ENCODE results near the gene DAAM1.

Gene DAAM1

GRCh38 chr14:59199614-59200013 lies 11.1 kb downstream of the DAAM1 start:
- H3K36me3 Mint-ChIP-seq: no peaks in the 10 kb centered on the region
- H3K4me3 Mint-ChIP-seq: no peak overlapping the region
- no peaks in the 10 kb centered on the region for H3K9me3 Mint-ChIP-seq (ENCODE audit: low read depth)
- H3K27ac Mint-ChIP-seq: no peak overlapping the region
- peaks cover 10% of the 10 kb centered on the region for H3K4me1 Mint-ChIP-seq (ENCODE audit: low read depth)
- no peaks in the 10 kb centered on the region for H3K27me3 Mint-ChIP-seq

GRCh38 chr14:59200195-59200594 lies 11.7 kb downstream of the DAAM1 start:
- H3K9me3 Mint-ChIP-seq (ENCODE audit: low read depth): no peaks in the 10 kb centered on the region
- no peak overlapping the region for H3K27ac Mint-ChIP-seq
- H3K4me1 Mint-ChIP-seq (ENCODE audit: low read depth): peaks cover 10% of the 10 kb centered on the region
- no peak overlapping the region for H3K4me3 Mint-ChIP-seq
- no peaks in the 10 kb centered on the region for H3K36me3 Mint-ChIP-seq
- no peaks in the 10 kb centered on the region for H3K27me3 Mint-ChIP-seq

- no peaks in the 10 kb centered on the region for H3K27me3 Mint-ChIP-seq
- no peak overlapping the region for H3K4me3 Mint-ChIP-seq
- peaks cover 10% of the 10 kb centered on the region for H3K4me1 Mint-ChIP-seq (ENCODE audit: low read depth)
- no peak overlapping the region for H3K27ac Mint-ChIP-seq
- no peaks in the 10 kb centered on the region for H3K9me3 Mint-ChIP-seq (ENCODE audit: low read depth)
- H3K36me3 Mint-ChIP-seq: no peaks in the 10 kb centered on the region
Measured at GRCh38 chr14:59202031-59202430, 13.6 kb downstream of the DAAM1 start.

GRCh38 chr14:59204305-59204704 lies 15.8 kb downstream of the DAAM1 start:
- H3K36me3 Mint-ChIP-seq: no peaks in the 10 kb centered on the region
- peaks cover 9% of the 10 kb centered on the region for H3K4me1 Mint-ChIP-seq (ENCODE audit: low read depth)
- H3K9me3 Mint-ChIP-seq (ENCODE audit: low read depth): no peaks in the 10 kb centered on the region
- no peak overlapping the region for H3K27ac Mint-ChIP-seq
- H3K4me3 Mint-ChIP-seq: no peak overlapping the region
- no peaks in the 10 kb centered on the region for H3K27me3 Mint-ChIP-seq

GRCh38 chr14:59206892-59207291 lies 18.4 kb downstream of the DAAM1 start:
- Mint-ChIP-seq H3K27me3 (no peaks in the 10 kb centered on the region), H3K36me3 (no peaks in the 10 kb centered on the region), H3K9me3 (ENCODE audit: low read depth) (no peaks in the 10 kb centered on the region), H3K4me1 (ENCODE audit: low read depth) (peaks cover 11% of the 10 kb centered on the region), H3K27ac (no peak overlapping the region), H3K4me3 (no peak overlapping the region)

- Mint-ChIP-seq H3K4me1 (ENCODE audit: low read depth) (peaks cover 7% of the 10 kb centered on the region), H3K36me3 (no peaks in the 10 kb centered on the region), H3K4me3 (no peak overlapping the region), H3K27ac (no peak overlapping the region), H3K9me3 (ENCODE audit: low read depth) (no peaks in the 10 kb centered on the region), H3K27me3 (no peaks in the 10 kb centered on the region)
Measured at GRCh38 chr14:59207506-59207933, 19.1 kb downstream of the DAAM1 start.

- Mint-ChIP-seq H3K4me1 (ENCODE audit: low read depth) (peaks cover 6% of the 10 kb centered on the region), H3K36me3 (no peaks in the 10 kb centered on the region), H3K27me3 (no peaks in the 10 kb centered on the region), H3K4me3 (no peak overlapping the region), H3K9me3 (ENCODE audit: low read depth) (no peaks in the 10 kb centered on the region), H3K27ac (no peak overlapping the region)
Measured at GRCh38 chr14:59208224-59208814, 19.9 kb downstream of the DAAM1 start.

GRCh38 chr14:59208954-59209353 lies 20.5 kb downstream of the DAAM1 start:
- Mint-ChIP-seq H3K27ac (no peak overlapping the region), H3K27me3 (no peaks in the 10 kb centered on the region), H3K4me3 (no peak overlapping the region), H3K36me3 (no peaks in the 10 kb centered on the region), H3K4me1 (ENCODE audit: low read depth) (peaks cover 6% of the 10 kb centered on the region), H3K9me3 (ENCODE audit: low read depth) (no peaks in the 10 kb centered on the region)

- Mint-ChIP-seq H3K4me3 (no peak overlapping the region), H3K4me1 (ENCODE audit: low read depth) (peaks cover 6% of the 10 kb centered on the region)
Measured at GRCh38 chr14:59210621-59211020, 22.2 kb downstream of the DAAM1 start.

GRCh38 chr14:59213368-59214315 lies 25.2 kb downstream of the DAAM1 start:
- Mint-ChIP-seq H3K27ac (no peak overlapping the region), H3K27me3 (no peaks in the 10 kb centered on the region), H3K4me1 (ENCODE audit: low read depth) (peaks cover 6% of the 10 kb centered on the region), H3K9me3 (ENCODE audit: low read depth) (no peaks in the 10 kb centered on the region), H3K4me3 (no peak overlapping the region), H3K36me3 (no peaks in the 10 kb centered on the region)

More at GRCh38 chr14:59210621-59211020, 22.2 kb downstream of the DAAM1 start:
- Mint-ChIP-seq H3K27ac (no peak overlapping the region), H3K27me3 (no peaks in the 10 kb centered on the region), H3K9me3 (ENCODE audit: low read depth) (no peaks in the 10 kb centered on the region), H3K36me3 (no peaks in the 10 kb centered on the region)

- peaks cover 6% of the 10 kb centered on the region for H3K4me1 Mint-ChIP-seq (ENCODE audit: low read depth)
- no peaks in the 10 kb centered on the region for H3K27me3 Mint-ChIP-seq
- H3K9me3 Mint-ChIP-seq (ENCODE audit: low read depth): no peaks in the 10 kb centered on the region
- no peak overlapping the region for H3K4me3 Mint-ChIP-seq
- H3K27ac Mint-ChIP-seq: no peak overlapping the region
- no peaks in the 10 kb centered on the region for H3K36me3 Mint-ChIP-seq
Measured at GRCh38 chr14:59214702-59215302, 26.3 kb downstream of the DAAM1 start.

- Mint-ChIP-seq H3K27ac (no peak overlapping the region), H3K36me3 (no peaks in the 10 kb centered on the region), H3K9me3 (ENCODE audit: low read depth) (no peaks in the 10 kb centered on the region), H3K27me3 (no peaks in the 10 kb centered on the region), H3K4me1 (ENCODE audit: low read depth) (peaks cover 6% of the 10 kb centered on the region), H3K4me3 (no peak overlapping the region)
Measured at GRCh38 chr14:59215322-59215721, 26.9 kb downstream of the DAAM1 start.

GRCh38 chr14:59215757-59216156 lies 27.3 kb downstream of the DAAM1 start:
- Mint-ChIP-seq H3K36me3 (no peaks in the 10 kb centered on the region), H3K4me1 (ENCODE audit: low read depth) (peaks cover 4% of the 10 kb centered on the region), H3K9me3 (ENCODE audit: low read depth) (no peaks in the 10 kb centered on the region), H3K27me3 (no peaks in the 10 kb centered on the region), H3K4me3 (no peak overlapping the region), H3K27ac (no peak overlapping the region)

GRCh38 chr14:59217011-59217410 lies 28.5 kb downstream of the DAAM1 start:
- no peaks in the 10 kb centered on the region for H3K4me1 Mint-ChIP-seq (ENCODE audit: low read depth)
- H3K9me3 Mint-ChIP-seq (ENCODE audit: low read depth): no peaks in the 10 kb centered on the region
- H3K27ac Mint-ChIP-seq: no peak overlapping the region
- no peaks in the 10 kb centered on the region for H3K27me3 Mint-ChIP-seq
- H3K36me3 Mint-ChIP-seq: peaks cover 3% of the 10 kb centered on the region
- H3K4me3 Mint-ChIP-seq: no peak overlapping the region

- H3K27me3 Mint-ChIP-seq: no peaks in the 10 kb centered on the region
- no peaks in the 10 kb centered on the region for H3K9me3 Mint-ChIP-seq (ENCODE audit: low read depth)
- H3K27ac Mint-ChIP-seq: no peak overlapping the region
- H3K36me3 Mint-ChIP-seq: peaks cover 6% of the 10 kb centered on the region
- no peak overlapping the region for H3K4me3 Mint-ChIP-seq
- no peaks in the 10 kb centered on the region for H3K4me1 Mint-ChIP-seq (ENCODE audit: low read depth)
Measured at GRCh38 chr14:59221568-59221967, 33.1 kb downstream of the DAAM1 start.
